IMR-90 (cell line): Measurements from ENCODE around the gene SLC3A2. TPM values are rescaled to one million over a fixed set of nuclear protein-coding genes. Genes with fewer than 3 reads are reported as not detected.
"Not testable (repeated sequence)": the region's sequence is repeated elsewhere in the genome, so short reads cannot be mapped to it uniquely, and the experiment has no call there.

Experiments
- ATAC-seq: fragments of 200-7000 bp; cut with Tn5 transposase; 2 replicates; pipeline ENCODE4 v1.9.1; 2020; ENCODE audit warnings: low read depth, mild to moderate bottlenecking, moderate library complexity
- BruUV-seq: library from RNA; stranded (reverse); fragments of 400-500 nt; replicated peaks from 2 replicates; lab custom pipeline; 2021; lab: Mats Ljungman, UMichigan
- CTCF ChIA-PET: fragments of 300-600 bp; formaldehyde crosslinking; extraction: SDS; loops from one replicate; lab custom pipeline; 2021; ENCODE audit warnings: antibody characterized with exemption; lab: Yijun Ruan, JAX
- POLR2A ChIA-PET: fragments of 300-600 bp; sonication (Branson Sonifier 250); formaldehyde crosslinking; loops from one replicate; lab custom pipeline; 2022; ENCODE audit warnings: antibody characterized with exemption; ENCODE audit not compliant: unreplicated experiment; lab: Charles Lee
- DNase-seq: peaks from one replicate; pipeline ENCODE4 v3.0.0; 2013
- H2AFZ ChIP-seq: replicated peaks from 2 replicates; pipeline ENCODE3; 2013; ENCODE audit warnings: low read length, mild to moderate bottlenecking; ENCODE audit not compliant: poor library complexity
- H2AK5ac ChIP-seq: 2 replicates; pipeline ENCODE4 v1.6.1; 2013; ENCODE audit warnings: low read depth, low read length, inconsistent platforms
- H2AK9ac ChIP-seq: replicated peaks from 2 replicates; pipeline ENCODE3; 2013; ENCODE audit warnings: mild to moderate bottlenecking, low read depth, low read length, moderate library complexity; ENCODE audit not compliant: poor library complexity
- H2BK120ac ChIP-seq: 2 replicates; pipeline ENCODE4 v1.6.1; 2013; ENCODE audit warnings: low read depth, low read length, inconsistent platforms
- H2BK15ac ChIP-seq: 3 replicates; pipeline ENCODE4 v1.6.1; 2013; ENCODE audit warnings: low read depth, low read length, inconsistent platforms
- H2BK20ac ChIP-seq: 2 replicates; pipeline ENCODE4 v1.6.1; 2013; ENCODE audit warnings: low read depth, mild to moderate bottlenecking, inconsistent platforms, low read length, moderate library complexity
- H2BK5ac ChIP-seq: 2 replicates; pipeline ENCODE4 v1.6.1; 2013; ENCODE audit warnings: mild to moderate bottlenecking, low read depth, low read length, inconsistent platforms; ENCODE audit not compliant: poor library complexity, severe bottlenecking
- H3K14ac ChIP-seq: replicated peaks from 2 replicates; pipeline ENCODE4 v1.6.1; 2013; ENCODE audit warnings: low read depth, low read length, inconsistent platforms
- H3K18ac ChIP-seq: 2 replicates; pipeline ENCODE4 v1.6.1; 2013; ENCODE audit warnings: low read depth, low read length, control low read depth
- H3K23ac ChIP-seq: 2 replicates; pipeline ENCODE4 v1.6.1; 2013; ENCODE audit warnings: low read depth, low read length, inconsistent platforms
- H3K27ac ChIP-seq: 2 replicates; pipeline ENCODE4 v1.5.1; 2013; ENCODE audit warnings: mild to moderate bottlenecking, control low read depth, low read length; ENCODE audit not compliant: insufficient read depth
- H3K27me3 ChIP-seq: 2 replicates; pipeline ENCODE4 v1.6.1; 2013; ENCODE audit warnings: low read length; ENCODE audit not compliant: control insufficient read depth, insufficient read depth
- H3K36me3 ChIP-seq: 2 replicates; pipeline ENCODE4 v1.6.1; 2013; ENCODE audit warnings: low read length, mixed read lengths; ENCODE audit not compliant: control insufficient read depth, insufficient read depth
- H3K4ac ChIP-seq: 2 replicates; pipeline ENCODE4 v1.6.1; 2013; ENCODE audit warnings: low read depth, low read length, inconsistent platforms
- H3K4me1 ChIP-seq: 2 replicates; pipeline ENCODE4 v1.6.1; 2013; ENCODE audit warnings: low read length, mixed read lengths; ENCODE audit not compliant: control insufficient read depth, insufficient read depth
- H3K4me2 ChIP-seq: 2 replicates; pipeline ENCODE4 v1.6.1; 2013; ENCODE audit warnings: low read depth, mild to moderate bottlenecking, control low read depth, low read length, moderate library complexity
- H3K4me3 ChIP-seq: 2 replicates; pipeline ENCODE4 v1.5.1; 2013; ENCODE audit warnings: low read depth, mild to moderate bottlenecking, control low read depth, low read length, moderate library complexity; ENCODE audit not compliant: insufficient read depth
- H3K56ac ChIP-seq: 2 replicates; pipeline ENCODE4 v1.6.1; 2013; ENCODE audit warnings: low read length, inconsistent platforms; ENCODE audit not compliant: insufficient read depth; ENCODE audit errors: extremely low read depth
- H3K79me1 ChIP-seq, 2 experiments: 2 replicates each; pipeline ENCODE4 v1.6.1; 2013; ENCODE audit warnings: low read length in 2 of 2, inconsistent platforms in 1 of 2, low read depth in 1 of 2
- H3K9ac ChIP-seq: 2 replicates; pipeline ENCODE4 v1.6.1; 2013; ENCODE audit warnings: low read depth, low read length, control low read depth
- H3K9me1 ChIP-seq: 2 replicates; pipeline ENCODE4 v1.6.1; 2013; ENCODE audit warnings: low read length, inconsistent platforms; ENCODE audit not compliant: insufficient read depth
- H3K9me3 ChIP-seq: 2 replicates; pipeline ENCODE4 v1.6.1; 2013; ENCODE audit warnings: low read length; ENCODE audit not compliant: control insufficient read depth, insufficient read depth
- H4K20me1 ChIP-seq: 2 replicates; pipeline ENCODE4 v1.6.1; 2013; ENCODE audit warnings: low read length, inconsistent platforms; ENCODE audit not compliant: insufficient read depth
- H4K5ac ChIP-seq: 2 replicates; pipeline ENCODE4 v1.6.1; 2013; ENCODE audit warnings: mild to moderate bottlenecking, low read depth, low read length, control low read depth
- H4K8ac ChIP-seq, 2 experiments: 2 replicates each; pipeline ENCODE4 v1.6.1; 2013; ENCODE audit warnings: low read depth in 2 of 2, low read length in 2 of 2, control low read depth in 1 of 2, inconsistent platforms in 1 of 2
- H4K91ac ChIP-seq: 2 replicates; pipeline ENCODE4 v1.6.1; 2013; ENCODE audit warnings: low read depth, low read length, inconsistent platforms; ENCODE audit not compliant: insufficient read depth
- WGBS, 2 experiments: methylation state at CpG; one replicate each; pipeline versions ENCODE4 v1.1.5 to v1.1.7; 2013; ENCODE audit warnings: missing lambda C conversion rate in 2 of 2; ENCODE audit not compliant: insufficient read length in 1 of 2; ENCODE audit errors: extremely low coverage in 2 of 2; 5-methylcytosine and 5-hydroxymethylcytosine counted together
- dilution Hi-C: fragments of 300-500 bp; cut with HindIII; formaldehyde crosslinking; loops from one replicate; pipeline ENCODE4 v1.14.3; 2018; ENCODE audit warnings: low sequenced_read_pairs; ENCODE audit not compliant: unreplicated experiment
- in situ Hi-C: fragments of 300-500 bp; cut with MboI; formaldehyde crosslinking; loops from 3 replicates; pipeline ENCODE4 v1.14.3; 2019; ENCODE audit warnings: low sequenced_read_pairs, inconsistent platforms, mixed read lengths
- intact Hi-C: fragments of 100-400 bp; cut with micrococcal nuclease; formaldehyde crosslinking; loops from 2 replicates; pipeline ENCODE4 v1.10.0; 2022
- polyA plus RNA-seq, 3 experiments: library from polyadenylated mRNA; depleted of rRNA; stranded (reverse); fragments of >200 nt; gene quantifications; 2 replicates each; pipeline ENCODE4 v1.2.3, GENCODE V29; 2012; ENCODE audit warnings: low replicate concordance in 1 of 3
- total RNA-seq: library from RNA; depleted of rRNA; stranded (reverse); fragments of >200 nt; gene quantifications from 2 replicates; pipeline ENCODE4 v1.2.3, GENCODE V29; 2012

SLC3A2 gene
- total and polyA plus RNA-seq, 2 of the 4 experiments (the other 2 are of a cell fraction) = 140 to 239 TPM

- intact Hi-C loops = not testable (repeated sequence)
Measured at GRCh38 chr11:62842891-62843290, 37.8 kb upstream of the SLC3A2 start.

More at GRCh38 chr11:62842891-62843290, 37.8 kb upstream of the SLC3A2 start:
- H3K36me3 ChIP-seq, in situ Hi-C loops, H2BK120ac ChIP-seq, H3K56ac ChIP-seq, dilution Hi-C loops, H2BK20ac ChIP-seq, H2AK5ac ChIP-seq, H3K4me3 ChIP-seq, H3K9me1 ChIP-seq, H2AFZ ChIP-seq, H3K4me1 ChIP-seq, H3K9me3 ChIP-seq, H2AK9ac ChIP-seq, ATAC-seq, H4K20me1 ChIP-seq, BruUV-seq, H3K27me3 ChIP-seq, DNase-seq: not testable (repeated sequence)
- Histone ChIP-seq H4K91ac (0 out of 2 replicates have a peak overlapping the region, but pooled peaks have one; percentile 94), H3K4me2 (0 out of 2 replicates have a peak overlapping the region, but pooled peaks have one; percentile 81), H2BK5ac (peak overlapping the region; percentile 98), H4K8ac (peak overlapping the region; percentile 98 to 99), H3K4ac (peak overlapping the region; percentile 91; the same call in 1 of the 2 replicates), H4K5ac (peak overlapping the region; percentile 97), H3K9ac (peak overlapping the region; percentile 86), H3K79me1 (peaks cover under 1 to 11% of the 10 kb centered on the region in 2 experiments; a peak in 1 of 4 replicates), H3K14ac (0 out of 2 replicates have a peak overlapping the region, but pooled peaks have one; percentile 92), H3K18ac (peak overlapping the region; percentile 87), H3K27ac (peak overlapping the region; percentile 97), H3K23ac (peak overlapping the region; percentile 92; the same call in 1 of the 2 replicates), H2BK15ac (0 out of 3 replicates have a peak overlapping the region, but pooled peaks have one; percentile 93)
- WGBS, 2 experiments = no CpG with 5 or more reads among the region's 9 CpGs
- ChIA-PET POLR2A (interaction anchor here (0.6 to 0.8 kb wide), 3 partner anchors 53 to 143 kb away, joined by 3 to 4 read pairs (median 3); no protein-coding TSS in a partner anchor), CTCF (interaction anchor here (0.7 to 1.1 kb wide), 2 partner anchors 12 to 56 kb away, joined by 3 to 4 read pairs; no protein-coding TSS in a partner anchor)
